Endothelial cell of hepatic sinusoid (primary cell): ENCODE data around the gene SEC22B.
"Not testable (repeated sequence)": the region's sequence is repeated elsewhere in the genome, so short reads cannot be mapped to it uniquely, and the experiment has no call there.

ENCODE experiments used
- in situ Hi-C: cut with HindIII; loops from 2 replicates; pipeline ENCODE4 v1.10.0; 2017; ENCODE audit warnings: low sequenced_read_pairs

SEC22B gene

DNA sequence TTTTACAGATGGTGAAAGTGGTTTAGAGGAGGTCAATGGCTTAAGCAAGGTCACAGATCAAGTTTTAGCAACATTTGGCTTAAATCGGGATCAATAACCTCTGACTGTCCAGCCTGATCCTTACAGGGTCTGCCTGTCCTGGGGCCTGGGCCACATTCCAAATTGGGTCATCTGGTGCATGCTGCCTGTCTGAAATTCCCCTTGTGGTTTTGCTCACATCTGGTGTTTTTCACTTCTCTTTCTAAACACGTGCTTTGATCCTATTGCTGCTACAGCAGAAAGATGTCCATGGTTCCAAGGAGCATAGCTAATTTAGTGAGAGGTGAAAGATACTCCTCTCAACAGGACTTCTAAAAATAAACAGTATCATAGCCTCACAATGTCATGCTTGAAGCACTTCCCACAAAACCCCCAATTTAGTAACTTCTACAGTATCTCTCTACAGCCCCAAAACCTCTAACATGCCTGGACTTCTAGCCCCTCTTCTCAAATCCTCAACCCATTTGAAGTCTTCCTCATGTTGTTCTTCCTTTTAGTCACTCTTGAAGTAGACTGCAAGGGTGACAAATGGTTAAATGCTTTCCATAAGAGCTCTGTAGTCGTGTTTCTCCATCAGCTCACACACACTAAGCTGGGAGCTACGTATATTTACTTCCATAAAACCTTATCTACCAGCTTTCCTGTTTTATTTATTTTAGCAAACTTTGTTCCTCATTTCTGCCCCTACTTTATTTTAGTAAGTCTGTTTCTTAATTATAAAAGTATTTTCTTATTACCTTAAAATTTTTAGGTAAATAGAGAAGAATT lies 58.7 kb downstream of the SEC22B start:
- in situ Hi-C loops = not testable (repeated sequence)

- in situ Hi-C loops = not testable (repeated sequence)
Measured at GRCh38 chr1:120116094-120116493, 60.2 kb downstream of the SEC22B start.

GRCh38 chr1:120113134-120113533 lies 63.2 kb downstream of the SEC22B start:
- in situ Hi-C loops = not testable (repeated sequence)

DNA sequence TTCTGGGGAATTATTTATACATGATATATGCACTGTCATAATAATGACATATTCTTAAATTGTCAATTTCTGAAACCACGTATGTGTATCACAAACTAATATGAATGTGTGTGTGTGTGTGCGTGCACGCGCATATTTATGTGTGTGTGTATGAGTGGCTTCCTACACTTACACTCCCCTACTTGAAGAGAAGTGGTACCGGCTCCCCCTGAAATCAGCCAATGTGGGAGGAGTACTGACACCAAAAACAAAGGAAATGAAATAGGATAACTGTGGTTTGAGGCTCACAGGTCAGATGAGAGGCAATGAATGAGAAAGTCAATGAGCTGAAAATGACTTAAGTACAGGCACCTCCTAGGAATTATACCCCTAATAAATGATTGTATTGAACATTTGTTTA lies 64.1 kb downstream of the SEC22B start:
- in situ Hi-C loops = not testable (repeated sequence)

DNA sequence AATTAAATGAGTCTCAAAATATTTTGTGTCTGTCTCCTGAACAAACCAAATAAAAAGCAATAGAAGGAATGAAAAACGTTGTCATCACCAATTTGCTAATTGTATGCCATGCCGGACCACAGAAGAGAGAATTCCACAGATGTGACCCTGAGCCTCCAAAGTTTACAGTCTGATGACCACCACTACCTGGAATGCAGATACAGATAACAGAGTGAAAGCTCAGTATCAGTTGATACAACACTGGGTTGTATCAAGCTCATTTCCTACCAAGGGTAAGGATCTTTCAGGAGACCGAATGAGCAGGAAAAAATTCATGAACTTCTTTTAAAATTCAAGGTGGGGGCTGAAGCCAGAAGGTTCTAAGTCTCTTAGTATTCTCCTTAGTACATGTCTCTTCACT lies 64.5 kb downstream of the SEC22B start:
- in situ Hi-C loops = not testable (repeated sequence)

DNA sequence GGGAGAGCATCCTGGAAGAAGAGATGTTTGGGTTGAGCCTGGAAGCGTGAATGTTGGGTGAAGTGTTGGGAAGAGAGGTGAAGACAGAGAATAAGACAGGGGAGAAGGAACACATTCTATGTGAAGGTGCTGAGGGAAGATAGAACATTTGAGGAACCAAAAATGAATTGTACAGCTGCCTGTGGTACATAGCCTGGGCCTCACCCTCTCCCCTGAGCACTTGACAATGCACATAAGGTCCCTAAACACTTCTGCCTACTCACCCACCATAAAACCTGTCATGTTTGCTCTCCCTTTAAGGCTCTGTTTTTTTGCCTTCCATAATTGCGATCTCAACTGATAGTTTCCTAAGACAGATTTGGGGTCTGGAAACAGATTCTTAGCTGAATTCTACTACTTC lies 65.3 kb downstream of the SEC22B start:
- in situ Hi-C loops = not testable (repeated sequence)

DNA sequence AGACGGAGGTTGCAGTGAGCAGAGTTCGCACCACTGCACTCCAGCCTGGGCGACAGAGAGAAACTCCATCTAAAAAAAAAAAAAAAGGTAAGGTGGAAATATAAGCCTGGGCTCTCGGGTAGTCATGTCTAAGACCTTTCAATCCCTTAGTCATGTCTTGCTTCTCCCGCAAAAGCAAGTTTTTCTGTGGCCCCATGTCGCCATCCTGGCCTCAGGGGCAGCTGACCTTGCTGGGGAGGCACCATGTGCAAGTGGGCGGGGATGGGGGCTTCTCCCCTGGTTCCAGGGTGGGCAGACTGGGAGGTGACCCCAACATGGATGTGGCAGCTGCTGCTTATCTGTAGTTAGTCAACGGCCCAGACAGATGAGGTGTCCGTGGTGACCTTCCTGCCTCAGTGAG lies 66.7 kb downstream of the SEC22B start:
- in situ Hi-C loops = not testable (repeated sequence)

GRCh38 chr1:120109180-120109579 lies 67.1 kb downstream of the SEC22B start:
- in situ Hi-C loops = not testable (repeated sequence)

- in situ Hi-C loops = not testable (repeated sequence)
Measured at GRCh38 chr1:120105288-120105687, 71.0 kb downstream of the SEC22B start.

- in situ Hi-C loops = not testable (repeated sequence)
Measured at GRCh38 chr1:120103768-120104167, 72.6 kb downstream of the SEC22B start.

DNA sequence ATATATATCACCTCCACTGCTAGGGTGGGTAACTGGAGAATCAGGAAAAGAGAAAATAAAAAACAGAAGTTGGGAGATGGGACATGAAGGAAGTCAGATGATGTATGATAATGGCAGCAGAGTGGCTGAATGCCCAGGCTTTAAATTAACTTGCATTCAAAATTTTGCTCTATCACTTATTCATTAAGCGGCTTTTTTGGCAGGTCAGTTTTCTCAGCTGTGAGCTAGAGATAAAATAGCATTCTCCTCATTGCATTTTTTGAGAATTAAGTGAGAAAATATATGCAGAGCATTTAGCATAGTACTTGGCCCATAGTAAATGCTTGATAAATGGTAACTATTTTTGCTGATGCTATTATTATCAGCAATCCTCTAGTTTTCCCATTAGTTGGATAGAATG lies 74.7 kb downstream of the SEC22B start:
- in situ Hi-C loops = not testable (repeated sequence)
